Measurements from ENCODE around the gene PPP1R9B.

DNA sequence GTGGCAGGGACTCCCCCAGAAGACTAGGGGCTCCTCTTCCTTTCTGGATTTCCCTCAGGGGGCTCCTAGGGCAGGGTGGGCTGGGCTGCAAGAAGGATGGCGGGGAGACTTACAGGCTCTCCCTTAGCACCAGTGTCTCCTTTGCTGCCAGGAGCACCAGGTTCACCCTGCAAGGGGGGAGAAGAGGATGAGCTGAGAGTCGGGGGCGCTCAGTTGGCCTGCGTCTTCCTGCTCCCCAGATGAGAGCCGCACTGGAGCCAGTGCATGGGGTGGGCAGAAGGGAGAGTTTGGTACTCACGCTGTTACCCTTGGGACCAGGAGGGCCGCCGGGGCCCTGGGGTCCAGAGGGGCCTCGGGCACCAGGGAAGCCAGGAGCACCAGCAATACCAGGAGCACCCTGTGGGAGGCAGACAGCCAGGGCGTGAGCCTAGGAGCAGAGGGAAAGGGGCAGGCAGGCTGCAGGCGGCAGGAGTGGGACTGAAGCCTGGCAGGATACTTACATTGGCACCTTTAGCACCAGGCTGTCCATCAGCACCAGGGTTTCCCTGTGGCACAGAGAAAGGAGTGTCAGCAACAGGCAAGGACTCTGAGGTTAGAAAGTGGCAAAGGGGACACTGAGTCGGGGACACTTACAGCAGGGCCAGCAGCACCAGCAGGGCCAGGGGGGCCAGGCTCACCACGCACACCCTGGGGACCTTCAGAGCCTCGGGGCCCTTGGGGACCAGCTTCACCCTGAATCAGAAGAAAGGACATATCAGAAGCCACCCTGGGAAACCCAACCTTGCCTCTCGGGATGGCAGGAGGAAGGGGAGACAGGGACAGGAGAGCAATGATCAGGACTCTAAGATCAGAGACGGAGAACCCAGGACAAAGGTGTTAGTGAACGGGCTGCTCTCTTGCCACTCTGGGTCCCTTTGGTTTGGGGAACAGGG is 44.7 kb upstream of the PPP1R9B start:
- TF ChIP-seq, protein P1, sequence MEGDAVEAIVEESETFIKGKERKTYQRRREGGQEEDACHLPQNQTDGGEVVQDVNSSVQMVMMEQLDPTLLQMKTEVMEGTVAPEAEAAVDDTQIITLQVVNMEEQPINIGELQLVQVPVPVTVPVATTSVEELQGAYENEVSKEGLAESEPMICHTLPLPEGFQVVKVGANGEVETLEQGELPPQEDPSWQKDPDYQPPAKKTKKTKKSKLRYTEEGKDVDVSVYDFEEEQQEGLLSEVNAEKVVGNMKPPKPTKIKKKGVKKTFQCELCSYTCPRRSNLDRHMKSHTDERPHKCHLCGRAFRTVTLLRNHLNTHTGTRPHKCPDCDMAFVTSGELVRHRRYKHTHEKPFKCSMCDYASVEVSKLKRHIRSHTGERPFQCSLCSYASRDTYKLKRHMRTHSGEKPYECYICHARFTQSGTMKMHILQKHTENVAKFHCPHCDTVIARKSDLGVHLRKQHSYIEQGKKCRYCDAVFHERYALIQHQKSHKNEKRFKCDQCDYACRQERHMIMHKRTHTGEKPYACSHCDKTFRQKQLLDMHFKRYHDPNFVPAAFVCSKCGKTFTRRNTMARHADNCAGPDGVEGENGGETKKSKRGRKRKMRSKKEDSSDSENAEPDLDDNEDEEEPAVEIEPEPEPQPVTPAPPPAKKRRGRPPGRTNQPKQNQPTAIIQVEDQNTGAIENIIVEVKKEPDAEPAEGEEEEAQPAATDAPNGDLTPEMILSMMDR (IDR thresholded peaks at IDR 0.05; ENCODE audit: low read length) = no peak
- no peak for TF ChIP-seq EZH2 (IDR thresholded peaks at IDR 0.05; ENCODE audit: borderline replicate concordance, low read length)
